Measurements from ENCODE around the gene DPYSL3.

GRCh38 chr5:147474140-147474539, 35.7 kb downstream of the DPYSL3 start:
- TF ChIP-seq CTCF (conservative IDR thresholded peaks at IDR 0.05; ENCODE audit: low read depth, low read length) (no peak), EZH2 (IDR thresholded peaks at IDR 0.05; ENCODE audit: borderline replicate concordance, low read depth, low read length, poor library complexity, severe bottlenecking) (no peak)
